GM13977 (cell line): Measurements from ENCODE around the gene ADCK2.

Experiments
- DNase-seq: peaks from one replicate; pipeline ENCODE4 v3.0.0; 2012; ENCODE audit warnings: low spot score
- in situ Hi-C: fragments of 300-500 bp; cut with MboI; formaldehyde crosslinking; loops from one replicate; pipeline ENCODE4 v1.12.0; 2022; ENCODE audit warnings: low sequenced_read_pairs, low pct_unique_long_range_greater_than_20kb, mixed read lengths, inconsistent platforms; ENCODE audit not compliant: unreplicated experiment
- TF ChIP-seq, protein P1 (sequence below): IDR thresholded peaks from 2 replicates; pipeline ENCODE4 v1.5.1; 2012; ENCODE audit warnings: mild to moderate bottlenecking, control low read depth; ENCODE audit not compliant: insufficient read depth; ENCODE audit errors: extremely low read depth, missing control alignments

The ADCK2 gene

DNA sequence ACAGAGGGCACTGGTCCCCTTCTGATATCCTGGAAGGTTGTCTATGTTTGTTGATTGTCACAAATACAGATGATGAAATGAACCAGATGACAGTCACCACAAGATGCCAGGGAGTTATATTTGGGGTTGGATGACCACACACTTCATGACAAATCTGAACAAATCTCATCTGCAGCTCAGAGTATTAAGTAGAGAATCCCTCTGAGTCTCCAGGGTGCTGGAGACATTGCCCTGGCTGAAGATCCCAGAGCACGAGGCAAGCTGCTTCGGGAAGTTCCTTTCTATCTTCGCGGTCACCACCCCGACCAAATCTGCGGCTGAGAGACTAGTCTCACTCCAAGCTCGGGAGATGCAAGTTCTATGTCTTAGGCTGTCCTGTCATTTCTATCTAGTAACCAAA lies 41.1 kb upstream of the ADCK2 start:
- in situ Hi-C loops: no loop called here
- DNase-seq: no peak
- TF ChIP-seq, protein P1, sequence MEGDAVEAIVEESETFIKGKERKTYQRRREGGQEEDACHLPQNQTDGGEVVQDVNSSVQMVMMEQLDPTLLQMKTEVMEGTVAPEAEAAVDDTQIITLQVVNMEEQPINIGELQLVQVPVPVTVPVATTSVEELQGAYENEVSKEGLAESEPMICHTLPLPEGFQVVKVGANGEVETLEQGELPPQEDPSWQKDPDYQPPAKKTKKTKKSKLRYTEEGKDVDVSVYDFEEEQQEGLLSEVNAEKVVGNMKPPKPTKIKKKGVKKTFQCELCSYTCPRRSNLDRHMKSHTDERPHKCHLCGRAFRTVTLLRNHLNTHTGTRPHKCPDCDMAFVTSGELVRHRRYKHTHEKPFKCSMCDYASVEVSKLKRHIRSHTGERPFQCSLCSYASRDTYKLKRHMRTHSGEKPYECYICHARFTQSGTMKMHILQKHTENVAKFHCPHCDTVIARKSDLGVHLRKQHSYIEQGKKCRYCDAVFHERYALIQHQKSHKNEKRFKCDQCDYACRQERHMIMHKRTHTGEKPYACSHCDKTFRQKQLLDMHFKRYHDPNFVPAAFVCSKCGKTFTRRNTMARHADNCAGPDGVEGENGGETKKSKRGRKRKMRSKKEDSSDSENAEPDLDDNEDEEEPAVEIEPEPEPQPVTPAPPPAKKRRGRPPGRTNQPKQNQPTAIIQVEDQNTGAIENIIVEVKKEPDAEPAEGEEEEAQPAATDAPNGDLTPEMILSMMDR: no peak

DNA sequence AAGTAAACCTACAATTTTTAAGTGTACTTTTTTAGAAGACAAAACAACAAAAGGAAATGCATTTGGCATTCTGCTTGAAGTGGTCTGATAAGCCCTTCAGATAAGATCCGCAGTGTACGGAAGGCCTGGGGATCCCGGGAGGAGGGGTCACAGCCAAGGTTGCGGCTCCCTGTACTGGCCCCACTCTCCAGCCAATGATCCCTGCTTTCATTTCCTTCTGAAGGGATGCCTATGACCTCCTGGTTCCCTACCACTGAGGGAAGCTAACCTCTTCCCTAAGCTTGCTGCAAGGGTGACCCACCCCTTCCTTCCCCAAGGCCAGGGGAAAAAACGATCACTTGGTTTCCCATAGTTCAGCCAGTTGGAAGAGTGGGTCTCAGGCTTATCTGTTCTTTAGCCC lies 37.4 kb upstream of the ADCK2 start:
- TF ChIP-seq, protein P1: no peak
- DNase-seq: no peak
- in situ Hi-C loops: no loop called here

DNA sequence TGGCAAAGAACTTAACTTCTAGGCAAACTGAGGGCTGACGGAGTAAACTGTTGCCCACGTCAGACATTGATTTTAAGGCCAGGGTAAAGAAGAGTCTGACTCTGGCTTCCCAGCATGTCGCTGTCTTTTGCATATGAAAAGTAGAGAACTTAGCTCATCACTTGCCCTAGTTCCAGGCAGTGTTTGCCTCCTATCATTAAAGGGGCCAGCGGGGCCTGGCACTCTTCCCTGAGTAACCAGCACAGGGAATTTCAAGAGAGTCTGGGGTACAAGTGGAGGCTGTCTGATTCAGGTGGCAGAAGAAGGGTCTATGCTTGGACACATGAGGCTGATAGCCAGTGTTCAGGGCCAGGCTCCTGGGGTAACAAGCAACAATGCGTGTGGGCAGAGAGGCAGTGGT lies 36.9 kb upstream of the ADCK2 start:
- in situ Hi-C loops: no loop called here
- DNase-seq: no peak
- TF ChIP-seq, protein P1: no peak

DNA sequence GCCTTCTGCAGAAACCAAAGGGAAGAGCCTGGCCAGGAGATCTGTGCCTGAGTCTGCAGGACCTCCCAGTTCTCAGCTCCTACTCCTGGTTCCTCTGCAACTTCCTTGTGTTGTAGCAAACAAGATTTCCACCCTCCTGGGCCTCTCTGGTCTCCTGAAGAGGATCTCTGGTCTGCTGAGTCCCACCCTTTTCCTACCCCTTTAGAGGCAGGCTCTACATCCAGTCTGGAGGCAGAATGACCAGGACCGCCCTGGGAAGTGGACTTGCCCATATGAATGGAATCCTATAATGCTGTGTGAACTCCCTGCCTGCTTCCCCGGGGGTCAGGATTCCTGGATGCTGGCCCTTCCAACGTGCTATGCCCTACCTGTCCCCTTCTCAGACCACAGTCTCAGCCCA lies 35.3 kb upstream of the ADCK2 start:
- no peak for DNase-seq
- in situ Hi-C loops: no loop called here
- TF ChIP-seq, protein P1: no peak

DNA sequence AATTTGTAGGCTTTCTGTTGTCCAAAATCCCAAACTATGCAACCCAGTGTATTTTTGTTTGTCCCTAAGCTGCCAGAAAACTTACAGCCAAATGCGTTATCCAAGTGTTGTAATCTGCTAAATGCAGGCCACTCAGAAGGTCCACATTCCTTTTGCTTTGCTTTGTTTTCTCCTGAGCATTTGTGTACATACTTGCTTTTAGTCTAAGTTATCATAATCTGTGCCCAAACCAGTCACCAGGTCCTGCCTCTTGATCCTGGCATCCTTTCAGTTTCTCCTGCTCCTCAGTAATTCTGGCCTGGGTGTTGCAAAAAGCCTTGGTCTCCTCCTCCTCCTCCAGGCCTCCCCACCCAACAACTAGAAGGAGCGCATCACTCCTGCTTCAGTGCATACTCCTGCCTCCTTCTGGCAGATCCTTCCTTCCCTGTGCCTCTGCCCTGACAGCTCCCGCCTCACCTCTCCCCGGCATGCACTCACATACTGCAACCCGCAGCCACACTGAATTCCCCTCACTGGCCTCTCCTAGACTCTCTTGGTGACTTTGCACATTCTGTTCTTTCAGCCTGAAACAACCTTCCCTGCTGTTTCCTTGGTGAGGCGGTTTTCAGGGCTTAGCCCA lies 34.5 kb upstream of the ADCK2 start:
- DNase-seq: no peak
- TF ChIP-seq, protein P1: no peak
- in situ Hi-C loops: no loop called here

DNA sequence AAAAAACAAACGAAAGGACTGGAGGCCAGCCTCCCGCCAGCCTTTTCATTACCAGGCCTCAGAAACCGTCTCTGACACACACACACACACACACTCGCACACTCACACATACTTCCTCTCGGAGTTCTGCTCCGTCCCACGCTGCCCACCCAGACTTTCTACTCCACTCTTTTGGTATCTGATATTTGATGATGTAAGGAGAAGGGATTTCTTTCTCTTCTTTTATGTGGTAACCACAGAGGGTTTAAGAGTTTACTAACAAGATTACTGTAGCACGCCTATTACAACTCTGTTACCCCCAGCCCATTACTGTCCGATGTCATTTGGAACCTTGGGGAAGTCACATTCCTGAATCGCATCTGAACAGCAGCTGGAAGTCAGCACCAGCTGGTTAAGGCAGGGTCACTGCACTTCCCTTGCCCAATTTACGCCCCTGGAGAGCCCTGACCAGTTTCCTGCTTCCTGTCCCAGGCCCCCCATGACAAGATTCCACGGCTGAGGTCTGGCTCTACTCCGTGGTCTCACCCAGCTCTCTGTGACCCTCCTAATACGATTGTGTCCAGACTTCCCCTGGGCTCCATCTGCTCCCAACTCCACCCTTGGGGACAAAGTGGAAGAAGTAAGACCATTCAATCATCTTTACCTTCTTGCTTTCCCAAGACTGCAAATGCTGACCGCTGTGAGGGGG lies 33.2 kb upstream of the ADCK2 start:
- TF ChIP-seq, protein P1: no peak
- in situ Hi-C loops: no loop called here
- DNase-seq: no peak
